NOMO-1 treated with DMSO at 0.1 percent for 48 hours (cell line): ENCODE results near the gene TFEB.
A peak's percentile ranks its signal among the peaks of the same experiment; 100 is the strongest.

Experiments
- DNase-seq: peaks from one replicate; lab custom pipeline; 2025; ENCODE audit not compliant: unreplicated experiment; lab: John Stamatoyannopoulos, UW

Gene TFEB

GRCh38 chr6:41707565-41708200, 27.7 kb downstream of the TFEB start:
- peak; percentile 76 for DNase-seq

GRCh38 chr6:41706876-41707564, 28.4 kb downstream of the TFEB start:
- peak; percentile 22 for DNase-seq

- DNase-seq = peak; percentile 91
These were observed 29.2 kb downstream of the TFEB start for GRCh38 chr6:41705996-41706835.

GRCh38 chr6:41705311-41705995, 30.0 kb downstream of the TFEB start:
- no peak for DNase-seq

GRCh38 chr6:41704656-41705310, 30.6 kb downstream of the TFEB start:
- DNase-seq = no peak

GRCh38 chr6:41704028-41704427, 31.4 kb downstream of the TFEB start:
- DNase-seq = no peak

GRCh38 chr6:41702771-41703494, 32.5 kb downstream of the TFEB start:
- no peak for DNase-seq

GRCh38 chr6:41702089-41702745, 33.2 kb downstream of the TFEB start:
- DNase-seq = no peak

- no peak for DNase-seq
These were observed 34.7 kb downstream of the TFEB start for GRCh38 chr6:41700463-41701347.

- DNase-seq = no peak
These were observed 36.3 kb downstream of the TFEB start for GRCh38 chr6:41699063-41699462.

- DNase-seq = no peak
These were observed 37.3 kb downstream of the TFEB start for GRCh38 chr6:41697861-41698781.

GRCh38 chr6:41696788-41697187, 38.6 kb downstream of the TFEB start:
- no peak for DNase-seq

GRCh38 chr6:41695825-41696224, 39.6 kb downstream of the TFEB start:
- DNase-seq = no peak

GRCh38 chr6:41694815-41695526, 40.4 kb downstream of the TFEB start:
- DNase-seq = no peak

- no peak for DNase-seq
These were observed 41.8 kb downstream of the TFEB start for GRCh38 chr6:41693281-41694240.

- DNase-seq = no peak
These were observed 42.7 kb downstream of the TFEB start for GRCh38 chr6:41692730-41693129.
